AML-193 (cell line): Measurements from ENCODE around the gene STK11.

ENCODE experiments used
- DNase-seq, 2 experiments: peaks; one replicate each; lab custom pipeline; 2025; lab: John Stamatoyannopoulos, UW

The STK11 gene

DNA sequence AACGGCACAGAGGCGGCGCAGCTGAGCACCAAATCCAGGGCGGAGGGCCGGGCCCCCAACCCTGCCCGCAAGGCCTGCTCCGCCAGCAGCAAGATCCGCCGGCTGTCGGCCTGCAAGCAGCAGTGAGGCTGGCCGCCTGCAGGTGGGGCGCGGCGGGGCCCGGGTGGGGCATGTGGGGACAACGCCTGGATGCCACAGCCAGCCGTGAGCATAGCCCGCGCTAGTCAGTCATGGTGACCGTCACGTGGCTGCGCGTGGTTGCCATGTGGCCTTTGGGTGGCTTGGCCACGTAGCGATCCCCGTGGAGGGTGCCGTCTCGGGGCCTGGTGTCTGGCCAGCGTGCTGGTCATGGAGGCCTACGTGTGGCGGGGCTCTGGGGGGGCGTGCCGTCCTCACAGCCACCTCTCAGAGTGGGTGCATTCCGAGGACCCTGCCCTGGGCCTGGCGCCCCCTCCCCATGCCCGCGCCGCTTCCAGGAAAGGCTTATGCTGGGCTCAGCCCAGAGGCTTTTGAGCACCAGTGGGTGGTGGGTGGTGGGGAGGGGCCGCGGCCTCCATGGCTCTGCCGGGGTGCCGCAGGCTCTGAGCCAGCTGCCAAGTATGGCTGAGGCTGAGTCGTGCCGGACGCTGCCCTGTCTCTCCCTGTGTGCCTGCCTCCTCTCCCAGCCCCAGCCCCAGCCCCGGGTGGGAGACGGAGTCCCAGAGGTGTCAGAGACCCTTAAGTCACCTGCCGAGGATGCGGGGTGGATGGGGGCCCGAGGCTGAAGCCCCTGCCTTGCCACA lies 21.1 kb downstream of the STK11 start:
- DNase-seq, result no peak

DNA sequence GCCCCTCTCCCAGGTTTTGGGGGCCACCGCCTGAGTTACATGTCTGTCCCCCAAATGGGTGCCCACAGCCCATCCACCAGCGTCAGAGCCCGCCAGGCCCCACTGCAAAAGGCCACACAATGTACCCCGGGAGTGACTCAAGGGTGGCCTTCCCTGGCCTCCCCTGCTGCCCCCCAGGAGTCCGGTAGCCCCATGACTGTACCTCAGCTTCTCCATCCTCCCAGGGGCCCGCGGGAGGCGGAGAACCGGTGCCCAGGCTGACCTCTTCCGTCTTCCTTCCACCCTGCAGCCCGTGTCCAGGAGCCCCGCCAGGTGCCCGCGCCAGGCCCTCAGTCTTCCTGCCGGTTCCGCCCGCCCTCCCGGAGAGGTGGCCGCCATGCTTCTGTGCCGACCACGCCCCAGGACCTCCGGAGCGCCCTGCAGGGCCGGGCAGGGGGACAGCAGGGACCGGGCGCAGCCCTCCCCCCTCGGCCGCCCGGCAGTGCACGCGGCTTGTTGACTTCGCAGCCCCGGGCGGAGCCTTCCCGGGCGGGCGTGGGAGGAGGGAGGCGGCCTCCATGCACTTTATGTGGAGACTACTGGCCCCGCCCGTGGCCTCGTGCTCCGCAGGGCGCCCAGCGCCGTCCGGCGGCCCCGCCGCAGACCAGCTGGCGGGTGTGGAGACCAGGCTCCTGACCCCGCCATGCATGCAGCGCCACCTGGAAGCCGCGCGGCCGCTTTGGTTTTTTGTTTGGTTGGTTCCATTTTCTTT lies 21.9 kb downstream of the STK11 start:
- no peak for DNase-seq

DNA sequence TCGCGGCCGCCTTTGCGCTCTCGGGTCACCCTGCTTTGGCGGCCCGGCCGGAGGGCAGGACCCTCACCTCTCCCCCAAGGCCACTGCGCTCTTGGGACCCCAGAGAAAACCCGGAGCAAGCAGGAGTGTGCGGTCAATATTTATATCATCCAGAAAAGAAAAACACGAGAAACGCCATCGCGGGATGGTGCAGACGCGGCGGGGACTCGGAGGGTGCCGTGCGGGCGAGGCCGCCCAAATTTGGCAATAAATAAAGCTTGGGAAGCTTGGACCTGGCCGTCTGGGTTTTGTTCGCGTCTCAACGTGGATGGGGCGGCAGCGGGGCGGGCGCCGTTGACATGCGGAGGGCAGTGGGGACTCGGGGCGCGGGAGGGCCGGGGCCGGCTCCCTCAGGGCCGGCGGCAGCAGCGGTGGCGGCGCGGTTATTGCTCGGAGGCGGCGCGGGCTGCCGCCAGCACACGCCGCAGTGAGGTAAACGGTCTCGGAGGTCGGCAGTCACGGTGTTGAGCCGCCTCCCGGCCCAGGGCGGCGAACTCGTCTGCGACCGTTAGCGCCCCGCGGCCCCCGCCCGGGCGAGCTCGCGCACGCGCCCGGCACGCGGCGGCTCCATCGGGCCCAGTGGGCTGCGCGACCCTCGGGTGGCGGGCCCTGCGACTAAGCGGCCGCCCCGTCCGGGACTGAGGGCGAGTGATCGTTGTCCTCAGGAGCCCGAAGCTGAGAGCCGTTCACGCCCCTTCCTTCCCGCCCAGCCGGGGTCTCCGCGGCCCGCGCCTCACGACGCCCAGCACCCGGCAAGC lies 22.8 kb downstream of the STK11 start:
- DNase-seq, result no peak

DNA sequence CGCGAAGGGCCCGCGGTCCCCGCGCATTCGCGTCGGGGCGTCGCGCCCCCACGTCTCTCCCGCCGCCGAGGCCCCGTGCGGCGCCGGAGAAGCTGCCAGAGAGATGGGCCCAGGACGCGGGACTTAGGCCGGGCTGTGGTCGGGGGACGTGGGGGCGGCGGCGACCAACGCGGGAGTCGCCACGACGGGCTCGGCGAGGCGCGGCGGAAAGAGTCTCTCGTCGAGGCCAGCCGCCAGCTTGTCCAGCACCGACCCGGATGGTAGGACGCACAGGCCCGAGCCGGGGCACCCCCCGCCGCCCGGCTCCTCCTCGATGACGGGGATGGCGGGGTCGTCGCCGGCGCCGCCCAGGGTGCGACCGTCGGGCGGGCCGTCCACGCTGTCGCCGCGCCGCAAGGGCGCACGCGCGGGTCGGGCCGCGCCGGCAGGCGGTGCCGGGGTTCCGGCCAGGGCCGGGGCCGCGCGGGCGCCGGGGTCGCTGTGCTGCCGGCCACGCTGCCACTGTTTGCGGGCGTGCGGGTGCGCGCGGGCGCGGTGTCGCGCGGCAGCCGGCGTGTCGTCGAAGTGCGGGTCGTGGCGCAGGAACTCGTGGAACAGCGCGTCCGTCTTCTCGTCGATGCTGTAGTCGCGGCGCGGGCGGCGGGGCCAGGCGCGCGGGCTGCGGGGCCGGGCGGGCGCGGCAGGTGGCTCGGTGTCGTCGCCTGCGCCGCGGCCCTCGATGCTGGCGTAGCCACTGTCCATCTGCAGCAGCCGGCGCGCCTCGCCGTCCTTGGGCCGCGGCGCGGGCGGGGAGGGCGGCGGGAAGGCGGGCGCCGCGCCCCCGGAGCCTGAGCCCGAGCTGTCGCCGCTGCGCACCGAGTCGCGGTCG lies 23.7 kb downstream of the STK11 start:
- DNase-seq, result no peak

DNA sequence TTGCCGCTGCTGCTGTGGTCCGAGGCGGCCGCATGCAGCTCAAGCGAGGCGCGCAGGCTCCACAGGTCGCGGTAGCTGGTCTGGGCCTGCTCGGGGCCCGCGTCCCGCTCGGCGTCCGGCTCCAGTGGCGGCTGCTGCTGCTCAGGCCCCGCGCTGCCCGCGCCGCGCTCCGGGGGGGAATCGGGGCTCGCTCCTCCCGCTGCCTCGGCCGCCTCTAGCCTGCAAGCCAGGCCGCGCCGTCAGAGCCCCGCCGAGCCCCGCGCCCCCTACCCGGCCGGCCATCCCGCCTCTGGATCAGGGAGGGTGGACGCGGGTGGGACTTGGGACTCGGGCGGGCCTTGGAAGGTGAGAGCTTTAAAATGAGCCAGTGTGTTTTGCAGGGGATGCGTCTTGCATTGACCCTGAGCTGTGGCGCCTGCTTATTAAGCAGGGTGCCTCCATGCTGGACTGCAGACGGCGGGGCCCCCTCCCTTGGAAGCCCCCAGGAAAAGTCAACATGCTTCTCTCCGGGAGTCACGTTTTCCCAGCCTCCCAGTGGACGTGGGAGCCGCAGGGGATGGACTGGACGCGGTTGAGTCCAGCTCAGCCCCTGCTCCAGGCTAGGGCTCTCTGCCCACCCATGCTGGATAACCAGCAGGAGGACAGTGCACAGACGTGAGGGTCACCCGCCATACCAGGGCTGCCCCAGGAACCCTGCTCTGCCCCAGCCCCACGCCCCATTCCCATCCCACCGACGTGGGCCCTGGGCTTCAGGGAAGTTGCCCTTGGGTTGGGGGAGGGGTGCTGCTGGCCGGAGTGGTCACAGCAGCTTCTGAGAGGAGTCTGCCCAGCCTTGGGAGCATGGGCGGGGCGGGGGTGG lies 24.6 kb downstream of the STK11 start:
- no peak for DNase-seq

DNA sequence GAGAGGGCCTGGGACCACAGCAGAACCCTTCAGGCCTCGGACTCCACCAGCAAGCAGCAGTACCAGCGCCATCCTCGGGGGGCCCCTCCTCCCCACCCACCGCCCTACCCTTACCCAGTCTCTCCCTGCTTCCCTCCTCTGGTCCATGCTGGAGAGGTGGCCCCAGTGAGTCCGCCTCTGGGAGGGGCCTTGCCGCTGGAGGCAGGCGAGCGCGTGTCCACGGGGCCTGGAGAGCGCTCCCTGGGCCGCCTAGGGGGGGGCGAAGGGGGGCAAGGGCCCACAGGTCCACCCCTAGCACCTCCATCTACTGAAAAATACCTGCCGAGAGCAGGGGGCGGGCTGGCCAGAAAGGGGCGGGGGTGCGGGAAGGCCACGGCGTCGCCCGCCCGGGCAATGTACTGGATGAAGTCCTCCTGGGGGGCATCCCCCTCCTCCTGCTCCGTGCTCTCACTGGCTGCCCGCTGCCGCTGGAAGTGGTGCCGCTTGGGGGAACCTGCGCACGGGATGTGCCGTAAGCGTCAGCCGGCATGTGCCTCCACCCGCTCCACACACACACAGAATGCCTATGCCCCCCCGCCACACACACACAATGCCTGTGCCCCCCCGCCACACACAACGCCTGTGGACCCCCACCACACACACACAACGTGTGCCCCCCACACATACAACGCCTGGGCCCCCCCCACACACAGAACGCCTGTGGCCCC lies 25.4 kb downstream of the STK11 start:
- no peak for DNase-seq

DNA sequence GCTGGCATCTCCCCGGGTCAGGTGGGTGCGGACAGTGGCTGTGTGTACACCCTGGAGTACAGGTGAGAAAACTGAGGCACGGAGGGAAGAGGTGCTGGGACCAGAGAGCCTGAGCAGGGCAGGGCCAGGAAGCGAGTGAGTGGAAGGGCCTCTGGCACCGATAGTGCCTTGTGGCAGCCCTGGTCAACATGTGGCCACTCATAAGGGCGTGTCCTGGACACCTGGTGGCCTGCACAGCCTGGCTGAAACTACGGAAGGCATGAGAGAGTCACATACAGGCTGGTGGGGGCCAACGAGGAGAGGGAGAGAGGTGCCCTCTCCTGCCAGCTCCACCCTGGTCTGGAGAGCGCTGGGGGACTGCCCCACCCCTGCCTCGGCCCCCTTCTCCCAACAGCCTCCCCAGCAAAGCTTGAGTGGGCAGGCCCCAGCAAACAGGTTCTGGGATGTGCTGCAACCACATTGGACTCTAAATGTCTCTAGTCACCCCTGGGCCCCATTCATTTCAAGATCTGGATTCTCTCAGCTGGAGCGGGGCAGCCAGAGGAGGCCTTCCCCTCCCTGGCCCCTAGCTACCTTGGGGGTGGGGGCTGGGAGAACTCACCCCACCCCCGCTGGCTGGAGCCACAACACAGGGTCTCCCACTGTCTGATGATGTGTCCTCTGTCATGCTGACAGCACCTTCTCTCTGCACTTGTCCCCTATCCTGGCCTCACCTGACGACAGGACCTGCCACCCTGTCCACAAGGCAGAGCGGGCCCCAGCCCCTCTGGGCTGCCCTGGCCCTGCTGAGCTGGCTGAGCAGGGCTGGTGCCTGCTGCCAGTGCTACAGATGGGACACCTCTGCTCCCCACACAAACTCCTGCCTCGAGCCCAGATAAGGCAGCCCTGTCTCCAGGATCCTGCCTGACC lies 26.4 kb downstream of the STK11 start:
- no peak for DNase-seq

DNA sequence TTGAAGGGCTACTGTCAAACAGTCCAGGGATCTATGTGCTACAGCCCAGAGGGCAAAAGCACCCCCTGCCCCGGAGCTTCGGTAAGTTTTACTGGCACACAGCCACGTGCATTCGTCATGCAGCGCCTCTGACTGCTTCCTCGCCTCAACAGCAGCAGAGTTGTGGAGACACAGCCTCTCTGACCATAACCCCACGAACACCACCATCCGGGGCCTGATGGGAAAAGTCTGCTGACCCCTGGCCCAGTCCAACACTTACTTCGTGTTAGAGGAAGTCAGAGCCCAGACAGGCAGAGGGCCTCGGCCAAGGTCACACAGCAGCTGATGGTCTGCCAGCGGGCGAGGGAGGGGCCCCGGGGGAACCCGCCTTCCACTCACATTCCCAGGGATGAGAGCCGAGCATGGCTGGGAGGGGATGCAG lies 27.1 kb downstream of the STK11 start:
- no peak for DNase-seq

DNA sequence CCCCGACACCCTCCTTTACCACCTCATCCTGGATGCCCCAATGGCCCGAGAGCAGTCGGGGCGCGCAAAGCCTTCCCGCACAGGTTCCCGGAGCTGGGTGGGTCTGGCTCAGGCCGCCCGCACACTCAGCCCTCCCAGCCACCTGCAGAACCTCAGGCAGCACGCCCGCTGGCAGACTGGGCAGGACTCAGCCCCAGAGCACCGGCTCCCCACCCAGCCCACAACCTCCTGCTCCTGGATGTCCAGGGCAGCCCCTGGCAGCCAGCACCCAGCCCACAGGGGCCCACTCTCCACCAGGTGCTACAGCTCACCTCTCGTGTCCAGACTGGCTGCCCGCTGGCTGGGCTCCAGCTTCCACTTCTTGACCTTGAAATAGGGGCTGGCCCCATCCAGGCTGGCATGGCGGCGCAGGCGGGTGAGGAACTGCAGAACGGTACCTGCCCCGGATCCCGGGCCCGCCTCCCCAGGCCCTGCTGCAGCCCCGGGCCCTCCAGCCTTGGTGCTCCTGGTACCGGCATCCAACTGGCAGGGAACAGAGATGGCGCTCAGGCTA lies 27.6 kb downstream of the STK11 start:
- DNase-seq, result no peak

DNA sequence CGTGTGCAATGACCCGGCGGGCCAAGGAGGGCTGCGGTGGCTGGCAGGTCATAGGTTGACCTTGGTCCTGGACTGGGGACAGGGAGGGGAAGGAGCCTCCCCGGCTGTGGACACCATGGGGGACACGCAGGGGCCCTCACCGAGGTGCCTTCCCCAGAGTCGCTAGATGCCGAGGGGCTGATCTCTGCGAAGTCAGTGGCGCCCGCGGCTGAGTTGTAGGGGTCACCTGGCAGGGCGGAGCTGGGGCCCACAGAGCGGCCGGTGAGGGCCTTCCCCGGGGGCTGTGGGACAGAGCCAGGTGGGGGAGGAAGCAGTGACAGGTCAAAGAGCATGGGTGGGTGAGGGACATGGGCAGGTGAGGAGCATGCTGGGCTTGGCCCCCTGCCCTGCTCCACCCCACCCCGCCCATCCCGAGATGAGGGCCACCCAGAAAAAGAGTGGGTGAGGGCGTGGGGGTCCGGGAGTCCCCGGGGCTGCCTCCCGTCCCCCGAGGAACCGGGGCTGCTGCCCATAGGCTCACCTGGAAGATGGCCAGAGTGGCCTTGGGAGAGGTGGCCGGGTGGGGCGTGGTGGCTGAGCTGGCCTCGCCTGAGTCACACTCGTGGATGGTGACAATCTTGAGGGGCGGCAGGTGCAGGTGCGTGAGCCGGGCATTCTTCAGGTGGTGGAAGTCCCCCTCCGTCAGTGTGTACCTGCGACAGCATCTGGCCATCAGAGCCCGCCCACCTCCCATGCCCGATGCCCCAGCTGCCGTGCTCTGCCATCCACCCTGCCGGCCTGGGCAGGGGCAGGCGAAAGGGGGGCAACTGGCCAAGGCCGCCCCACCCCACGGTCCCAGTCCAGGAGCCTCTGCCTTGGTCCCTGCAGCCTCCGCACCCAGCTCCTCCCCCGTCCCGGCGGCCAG lies 28.7 kb downstream of the STK11 start:
- DNase-seq, result no peak

DNA sequence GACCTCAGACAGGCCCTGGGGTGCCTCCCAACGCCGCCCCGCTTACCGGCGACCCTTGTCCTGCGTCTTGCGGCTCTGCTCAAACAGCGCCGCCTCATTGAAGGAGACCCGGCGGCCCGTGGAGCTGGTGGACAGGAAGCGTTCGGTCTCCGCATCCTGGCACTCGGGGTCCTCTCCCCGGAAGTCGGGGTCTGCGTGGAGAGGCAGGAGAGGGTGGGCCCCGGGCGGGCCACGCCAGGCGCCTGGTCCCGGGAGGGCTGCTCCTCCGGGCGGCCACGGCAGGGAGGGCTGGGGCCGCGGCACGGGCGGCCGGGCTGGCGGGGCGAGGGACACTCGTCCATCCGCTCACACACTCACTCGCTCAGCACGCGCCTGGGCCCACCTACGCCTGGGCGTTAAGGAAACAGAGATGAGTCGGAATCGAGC lies 29.4 kb downstream of the STK11 start:
- DNase-seq, result no peak

DNA sequence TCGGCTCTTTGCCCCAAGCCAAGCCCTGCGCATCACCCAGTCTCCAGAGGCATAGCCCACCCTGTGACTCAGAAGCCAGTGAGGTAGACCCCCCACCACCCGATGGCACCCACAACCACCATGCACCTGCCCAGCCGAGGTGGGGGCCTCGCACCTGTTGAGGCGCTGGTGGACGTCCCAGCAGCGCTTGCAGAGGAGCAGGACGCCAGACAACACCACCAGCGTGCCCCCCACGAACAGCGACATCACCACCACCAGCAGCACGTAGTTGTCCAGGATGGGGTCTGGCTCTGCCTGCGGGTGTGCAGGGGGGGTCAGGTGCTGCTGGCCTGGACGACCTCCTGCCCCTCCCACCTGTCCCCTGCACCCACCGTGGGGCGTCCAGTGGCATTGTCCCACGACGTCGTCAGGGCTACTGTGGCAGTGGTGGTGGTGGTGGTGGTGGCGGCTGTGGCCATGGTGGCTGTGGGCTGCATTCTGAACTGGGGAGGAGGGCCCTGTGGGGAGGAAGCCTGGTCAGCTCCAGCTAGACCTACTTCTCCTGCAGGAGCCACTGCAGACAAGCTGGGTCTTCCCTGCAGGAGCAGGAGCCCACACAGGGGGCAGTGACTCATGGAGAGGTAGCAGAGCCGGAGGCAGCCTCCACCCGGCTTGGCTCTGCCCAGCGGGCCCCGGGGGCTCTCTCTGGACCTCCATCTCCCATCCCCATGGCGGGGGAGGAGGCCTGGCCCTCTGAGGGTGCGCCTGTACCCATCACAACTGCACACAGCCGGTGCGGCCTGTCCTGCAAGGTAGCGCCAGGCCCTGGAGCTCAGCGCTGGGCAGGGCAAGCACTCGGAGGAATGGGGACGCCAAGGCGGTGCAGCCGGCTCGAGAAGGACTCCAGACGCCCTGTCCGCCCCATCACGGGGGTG lies 30.3 kb downstream of the STK11 start:
- no peak for DNase-seq

DNA sequence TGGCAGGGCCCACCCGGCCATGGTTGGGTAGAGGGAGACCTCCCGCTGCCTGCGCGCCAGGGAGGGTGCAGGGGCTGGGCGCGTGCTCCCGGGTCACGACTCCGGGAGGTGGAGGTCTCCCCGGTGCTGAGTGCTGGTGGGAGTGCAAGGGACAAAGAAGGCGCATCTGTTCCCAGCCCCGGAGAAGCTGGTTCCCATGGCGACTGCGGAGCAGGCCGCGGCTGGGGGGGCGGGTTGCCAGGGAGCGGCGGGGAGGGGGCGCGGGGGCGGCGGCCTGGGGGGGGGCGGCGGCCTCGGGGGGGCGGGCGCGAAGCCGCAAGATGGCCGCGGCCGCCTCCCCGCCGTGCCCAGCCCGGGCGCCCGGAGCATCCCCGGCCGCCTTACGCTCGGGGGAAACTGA lies 31.0 kb downstream of the STK11 start:
- DNase-seq, result no peak

DNA sequence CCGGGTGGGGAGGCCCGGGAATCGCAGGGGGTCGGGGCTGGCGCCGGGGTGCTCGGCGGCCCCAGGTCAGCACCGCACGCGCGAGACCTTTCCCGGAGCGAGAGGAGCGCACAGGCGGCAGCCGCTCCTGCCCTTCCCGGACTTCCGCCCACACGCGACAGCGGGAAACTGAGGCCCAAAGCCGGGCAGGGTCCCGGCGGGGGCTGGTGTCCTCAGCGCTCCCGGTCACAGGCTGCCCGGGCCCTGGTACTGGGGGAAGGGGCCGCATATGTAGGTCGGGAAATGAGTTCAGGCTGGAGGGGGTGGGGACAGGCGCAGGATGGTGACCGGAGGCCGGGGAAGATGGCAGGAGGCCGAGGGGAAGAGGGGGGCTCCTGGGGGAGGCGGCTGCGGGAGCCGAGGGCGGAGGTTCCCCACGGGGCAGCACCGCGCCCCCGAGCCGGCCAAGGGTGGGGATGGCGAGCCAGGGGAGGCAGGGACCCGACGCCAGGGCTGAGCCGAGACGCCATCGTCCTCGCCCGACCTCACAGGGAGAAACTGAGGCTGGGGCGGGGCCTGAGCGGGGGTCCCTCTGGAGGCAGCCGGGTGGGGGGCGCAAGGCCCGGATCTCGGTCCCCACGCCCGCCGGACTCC lies 31.6 kb downstream of the STK11 start:
- no peak for DNase-seq

DNA sequence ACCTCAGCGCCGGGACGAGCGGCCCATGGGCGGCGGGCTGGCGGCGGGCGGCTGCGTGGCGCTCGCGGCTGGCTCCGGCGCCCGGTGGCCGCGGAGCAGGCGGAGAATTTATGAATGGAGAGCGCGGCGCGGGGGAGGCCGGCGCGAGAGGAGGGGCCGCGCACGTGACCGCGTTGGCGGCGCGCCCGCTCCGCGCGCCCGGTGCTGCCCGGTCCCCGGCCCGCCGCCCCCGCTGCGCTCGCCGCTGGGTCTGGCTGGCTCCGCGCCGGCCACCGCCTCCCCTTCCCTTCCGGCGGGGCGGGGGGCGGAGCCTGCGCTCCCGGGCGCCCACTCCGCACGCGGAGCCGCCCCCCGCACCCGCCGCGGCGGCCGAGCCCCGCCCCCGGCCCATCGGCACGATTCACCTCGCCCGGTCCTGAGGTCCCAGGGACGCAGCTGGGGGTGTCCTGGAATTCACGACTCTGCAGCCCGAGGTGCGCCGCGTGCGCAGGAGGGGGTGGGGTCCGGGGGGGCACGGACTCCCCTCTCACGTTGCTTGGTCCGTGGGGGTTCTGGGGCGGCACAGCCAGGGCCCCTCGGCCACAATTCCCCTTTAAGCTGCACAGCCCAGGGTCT lies 32.3 kb downstream of the STK11 start, which contains the start of gene CBARP:
Gene CBARP (minus strand): TSS at position 252 of the 615 bp plus-strand sequence. CDS start 1,905 bp downstream, outside the sequence.
- DNase-seq, result no peak
